Thyroid gland (tissue), 4 donors: ENCODE data around the gene WARS2. TPM values are rescaled to one million over a fixed set of nuclear protein-coding genes. Genes with fewer than 3 reads are reported as not detected.

Source experiments
- DNase-seq, 2 donors: peaks; one replicate each; pipeline ENCODE4 v3.0.0-alpha.2; 2019
- H3K27ac ChIP-seq, 3 donors: fragments of 200-600 bp; sonication (generic); 1 replicate in 2 of 3; 2 replicates in 1 of 3; pipeline ENCODE4 v1.5.1; 2016 to 2019; ENCODE audit warnings: mild to moderate bottlenecking in 1 of 3, moderate library complexity in 1 of 3
- H3K27me3 ChIP-seq: fragments of 200-600 bp; sonication (generic); one replicate; pipeline ENCODE4 v1.5.1; 2019
- H3K36me3 ChIP-seq, 2 donors: fragments of 200-600 bp; sonication (generic); one replicate each; pipeline ENCODE4 v1.5.1; 2016 to 2019
- H3K4me1 ChIP-seq, 2 donors: fragments of 200-600 bp; sonication (generic); one replicate each; pipeline ENCODE4 v1.5.1; 2017 to 2019
- H3K4me3 ChIP-seq, 3 donors: fragments of 200-600 bp; sonication (generic); replicated peaks in 1 of 3; 1 replicate in 2 of 3; 2 replicates in 1 of 3; pipeline ENCODE4 v1.5.1; 2016; ENCODE audit warnings: mild to moderate bottlenecking in 1 of 3
- H3K9me3 ChIP-seq: fragments of 200-600 bp; sonication (generic); one replicate; pipeline ENCODE4 v1.5.1; 2017
- CTCF ChIP-seq, 6 experiments: fragments of 200-600 bp in 3 of 6; fragments of 450-650 bp in 3 of 6; sonication (generic) in 3 of 6; IDR thresholded peaks; one replicate each; pipeline ENCODE4 v1.5.1; 2016 to 2019; ENCODE audit warnings: antibody characterized with exemption in 6 of 6, mild to moderate bottlenecking in 2 of 6, inconsistent platforms in 1 of 6, moderate library complexity in 1 of 6
- POLR2A ChIP-seq, 2 donors: fragments of 450-650 bp; IDR thresholded peaks; one replicate each; pipeline ENCODE4 v1.6.1; 2017; ENCODE audit warnings: antibody characterized with exemption in 2 of 2, mild to moderate bottlenecking in 2 of 2, moderate library complexity in 1 of 2
- WGBS, 2 donors: methylation state at CpG; one replicate each; pipeline ENCODE4 v1.1.5; 2017; 5-methylcytosine and 5-hydroxymethylcytosine counted together
- intact Hi-C: fragments of 100-400 bp; cut with DNase I; formaldehyde crosslinking; loops from one replicate; pipeline ENCODE4 v1.15.1; 2023
- total RNA-seq, 4 donors: library from RNA; depleted of rRNA; stranded (reverse); fragments of >200 nt; gene quantifications; one replicate each; pipeline ENCODE4 v1.2.3, GENCODE V29; 2016

Gene WARS2
- 10 to 100 TPM; 21.4 to 35.1 (median 26.2) TPM for total RNA-seq

GRCh38 chr1:119140177-119141019 is at the start of gene WARS2:
TSS of gene WARS2 (minus strand) at chr1:119140653. CDS start at chr1:119140644, 9 bp downstream.
- Histone ChIP-seq H3K27me3 (no peaks in the 10 kb centered on the region), H3K4me3 (peak within 1 kb of the TSS; percentile 7 to 49 (median 14)), H3K36me3 (no peaks in the 10 kb centered on the region), H3K4me1 (peaks cover 12 to 20% of the 10 kb centered on the region in 2 donors), H3K27ac (peak within 1 kb of the TSS; percentile 92 to 99 (median 97)), H3K9me3 (no peaks in the 10 kb centered on the region)
- DNase-seq, result peak; percentile 97
- no peak for TF ChIP-seq CTCF (IDR thresholded peaks at IDR 0.05)
- peak in 1 of 2 donors; percentile 75 for TF ChIP-seq POLR2A (IDR thresholded peaks at IDR 0.05)
- intact Hi-C loops, result no loop called here
- WGBS, 2 donors, result 0% methylated on average over 31 to 50 of the region's 50 CpGs

GRCh38 chr1:119188926-119189325 is 48.5 kb upstream of the WARS2 start:
- intact Hi-C loops, result no loop called here
- no peak overlapping the region for H3K27ac ChIP-seq
- TF ChIP-seq POLR2A (IDR thresholded peaks at IDR 0.05) (no peak), CTCF (IDR thresholded peaks at IDR 0.05) (no peak)
- no peaks in the 10 kb centered on the region for H3K9me3 ChIP-seq
- H3K27me3 ChIP-seq, result no peaks in the 10 kb centered on the region
- H3K36me3 ChIP-seq, result no peaks in the 10 kb centered on the region
- H3K4me1 ChIP-seq, result no peaks in the 10 kb centered on the region
- H3K4me3 ChIP-seq, result no peak overlapping the region
- no peak for DNase-seq
- WGBS, 2 donors, result 67 to 73% methylated on average over 3 of the region's 3 CpGs

- Histone ChIP-seq H3K4me1 (no peaks in the 10 kb centered on the region), H3K27ac (no peak overlapping the region), H3K36me3 (no peaks in the 10 kb centered on the region), H3K27me3 (no peaks in the 10 kb centered on the region), H3K9me3 (no peaks in the 10 kb centered on the region), H3K4me3 (no peak overlapping the region)
- TF ChIP-seq POLR2A (IDR thresholded peaks at IDR 0.05) (no peak), CTCF (IDR thresholded peaks at IDR 0.05) (no peak)
- DNase-seq, result no peak
- 88 to 93% methylated on average over 2 of the region's 2 CpGs for WGBS, 2 donors
- intact Hi-C loops, result no loop called here
Observed at GRCh38 chr1:119187416-119187815, 47.0 kb upstream of the WARS2 start.

GRCh38 chr1:119186471-119186870 is 46.0 kb upstream of the WARS2 start:
- TF ChIP-seq POLR2A (IDR thresholded peaks at IDR 0.05) (no peak), CTCF (IDR thresholded peaks at IDR 0.05) (no peak)
- WGBS, 2 donors, result 98 to 99% methylated on average over 2 of the region's 2 CpGs
- Histone ChIP-seq H3K4me1 (no peaks in the 10 kb centered on the region), H3K4me3 (no peak overlapping the region), H3K27ac (no peak overlapping the region), H3K36me3 (no peaks in the 10 kb centered on the region), H3K9me3 (no peaks in the 10 kb centered on the region), H3K27me3 (no peaks in the 10 kb centered on the region)
- intact Hi-C loops, result no loop called here
- DNase-seq, result no peak

GRCh38 chr1:119184972-119185371 is 44.5 kb upstream of the WARS2 start:
- Histone ChIP-seq H3K36me3 (no peaks in the 10 kb centered on the region), H3K4me1 (no peaks in the 10 kb centered on the region), H3K27ac (no peak overlapping the region), H3K4me3 (no peak overlapping the region), H3K27me3 (no peaks in the 10 kb centered on the region), H3K9me3 (no peaks in the 10 kb centered on the region)
- intact Hi-C loops, result no loop called here
- no peak for TF ChIP-seq CTCF (IDR thresholded peaks at IDR 0.05)
- TF ChIP-seq POLR2A (IDR thresholded peaks at IDR 0.05), result no peak
- 87 to 94% methylated on average over 1 of the region's 1 CpG for whole genome bisulfite sequencing, 2 donors
- DNase-seq, result no peak
